GM19193 (cell line): ENCODE results near the gene CSRP2.

ENCODE experiments used
- POLR2A ChIP-seq: IDR thresholded peaks from 4 replicates; pipeline ENCODE4 v1.6.1; 2011; ENCODE audit not compliant: insufficient read depth, insufficient read length; ENCODE audit errors: extremely low read depth

CSRP2 gene

DNA sequence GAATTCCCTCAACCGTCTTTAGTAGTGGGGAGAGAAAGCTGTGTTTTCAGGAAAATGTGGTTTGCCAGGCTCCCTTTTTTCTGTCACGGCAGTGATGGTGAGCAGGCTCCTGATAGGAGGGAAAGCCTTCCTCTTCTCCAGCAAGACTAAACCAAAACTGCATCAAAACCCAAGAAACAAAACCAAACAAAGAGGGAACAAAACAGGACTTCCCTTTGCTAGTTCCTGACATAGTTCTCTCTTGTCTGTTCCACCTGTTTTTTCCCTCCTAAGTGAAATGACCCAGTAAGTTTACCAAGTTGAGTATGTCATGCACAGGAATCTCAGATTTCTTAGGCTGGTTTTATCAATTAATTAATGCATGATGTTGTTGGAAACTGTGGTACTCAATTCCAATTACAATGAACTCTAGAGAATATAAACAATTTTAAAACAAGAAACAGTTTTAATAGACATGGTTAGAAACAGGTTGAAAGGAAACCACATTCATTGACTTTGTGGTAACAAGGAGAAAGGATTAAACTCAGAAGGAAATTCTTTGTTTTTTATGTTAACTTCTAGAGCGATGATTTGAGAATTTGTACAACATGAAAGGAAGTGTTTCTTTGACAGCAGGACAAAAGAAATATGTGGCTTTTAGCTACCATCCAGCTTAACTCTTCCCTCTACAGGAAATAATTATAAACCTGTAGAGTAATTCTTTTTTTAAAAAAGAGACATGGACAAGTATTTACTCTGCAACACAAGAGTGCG, 23.0 kb upstream of the CSRP2 start:
- TF ChIP-seq POLR2A, result no peak

DNA sequence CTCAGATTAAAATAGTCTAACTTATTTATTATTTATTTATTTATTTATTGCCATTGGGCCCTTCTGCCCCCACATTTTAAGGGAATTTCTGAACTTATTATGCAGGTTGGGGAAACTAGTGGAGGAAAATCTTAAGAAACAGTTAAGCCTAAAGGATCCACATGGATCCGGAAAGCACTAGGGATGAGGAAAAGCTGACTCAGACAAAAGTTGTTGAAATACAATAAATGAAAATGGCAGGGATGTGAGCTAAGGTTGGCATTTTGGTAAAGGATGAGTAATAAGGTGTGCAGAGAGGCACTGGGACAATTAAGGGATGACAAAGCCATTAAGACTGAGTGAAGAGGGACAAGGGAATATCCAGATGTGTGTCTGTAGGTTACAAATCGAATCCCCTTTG, 20.7 kb upstream of the CSRP2 start:
- TF ChIP-seq POLR2A, result no peak

DNA sequence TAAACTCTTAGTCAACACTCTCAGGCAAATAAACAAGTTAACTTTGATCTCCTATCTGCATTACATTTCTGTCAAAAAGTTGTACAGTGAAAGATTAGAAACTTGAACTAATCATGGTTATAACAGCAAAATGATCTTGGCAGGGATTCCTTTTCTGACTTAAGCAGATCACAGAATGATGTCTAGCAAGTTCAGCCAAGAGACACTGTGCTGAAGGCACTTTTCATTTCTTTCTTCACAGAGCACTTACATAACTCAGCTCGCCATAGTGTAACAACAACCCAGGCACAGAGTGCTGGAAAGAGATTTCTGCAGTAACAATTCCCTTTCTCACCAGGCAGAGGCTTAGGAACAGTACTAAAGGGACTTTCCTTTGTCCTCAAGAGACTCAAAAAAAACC, 19.6 kb upstream of the CSRP2 start:
- TF ChIP-seq POLR2A, result no peak

DNA sequence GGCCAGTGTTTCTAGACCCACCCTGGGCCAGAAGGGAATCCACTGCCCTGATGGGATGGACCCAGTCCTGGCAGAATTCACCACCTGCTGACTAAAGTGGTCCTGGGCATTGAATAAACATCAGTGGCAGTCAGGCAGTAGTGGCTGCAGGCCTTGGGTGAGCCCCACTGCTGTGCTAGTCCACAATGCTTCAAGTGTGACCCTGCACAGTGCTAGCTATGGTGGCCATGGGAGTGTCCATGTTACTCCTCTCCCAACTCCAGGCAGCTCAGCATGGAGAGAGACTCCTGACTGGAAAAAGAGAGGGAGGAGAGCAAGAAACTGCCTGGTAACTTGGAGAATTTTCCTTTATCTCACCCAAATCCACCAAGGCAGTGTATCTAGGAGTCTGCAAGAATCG, 17.5 kb upstream of the CSRP2 start:
- no peak for TF ChIP-seq POLR2A

DNA sequence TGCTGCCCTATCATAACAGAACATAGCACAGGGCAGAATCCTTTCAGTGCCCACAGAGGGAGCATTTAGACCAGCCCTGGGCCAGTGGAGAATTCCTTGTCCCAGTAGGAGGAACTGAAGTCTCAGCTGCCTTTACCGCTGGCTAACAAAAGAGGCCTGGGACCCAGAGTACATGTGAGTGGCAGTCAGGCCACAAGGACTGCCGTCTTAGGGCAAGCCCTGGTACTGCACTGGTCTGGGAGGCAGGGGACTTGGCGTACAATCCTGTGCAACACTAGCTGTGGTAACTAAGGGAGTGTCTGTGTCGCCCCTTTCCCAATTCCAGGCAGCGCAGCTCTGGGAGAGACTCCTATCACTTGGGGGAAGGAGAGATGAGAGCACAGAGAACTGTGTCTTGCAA, 17.0 kb upstream of the CSRP2 start:
- TF ChIP-seq POLR2A, result no peak

DNA sequence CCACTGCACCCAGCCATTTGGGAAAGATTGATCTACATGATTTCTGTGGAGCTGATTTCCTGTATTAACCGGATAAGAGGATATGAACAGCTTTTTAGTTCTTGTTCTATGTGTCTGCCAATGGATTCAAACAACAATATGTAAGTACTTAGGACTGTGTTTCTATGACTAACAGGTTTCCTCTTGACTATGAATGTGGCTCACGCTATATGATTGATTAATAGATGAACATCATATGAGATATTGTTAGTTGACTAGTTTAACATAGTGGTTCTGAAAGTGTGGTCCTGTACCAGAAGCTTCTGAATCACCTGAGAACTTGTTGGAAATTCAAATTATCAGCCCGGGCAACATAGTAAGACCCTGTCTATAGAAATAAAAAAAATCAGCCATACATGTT, 12.8 kb upstream of the CSRP2 start:
- TF ChIP-seq POLR2A, result no peak

DNA sequence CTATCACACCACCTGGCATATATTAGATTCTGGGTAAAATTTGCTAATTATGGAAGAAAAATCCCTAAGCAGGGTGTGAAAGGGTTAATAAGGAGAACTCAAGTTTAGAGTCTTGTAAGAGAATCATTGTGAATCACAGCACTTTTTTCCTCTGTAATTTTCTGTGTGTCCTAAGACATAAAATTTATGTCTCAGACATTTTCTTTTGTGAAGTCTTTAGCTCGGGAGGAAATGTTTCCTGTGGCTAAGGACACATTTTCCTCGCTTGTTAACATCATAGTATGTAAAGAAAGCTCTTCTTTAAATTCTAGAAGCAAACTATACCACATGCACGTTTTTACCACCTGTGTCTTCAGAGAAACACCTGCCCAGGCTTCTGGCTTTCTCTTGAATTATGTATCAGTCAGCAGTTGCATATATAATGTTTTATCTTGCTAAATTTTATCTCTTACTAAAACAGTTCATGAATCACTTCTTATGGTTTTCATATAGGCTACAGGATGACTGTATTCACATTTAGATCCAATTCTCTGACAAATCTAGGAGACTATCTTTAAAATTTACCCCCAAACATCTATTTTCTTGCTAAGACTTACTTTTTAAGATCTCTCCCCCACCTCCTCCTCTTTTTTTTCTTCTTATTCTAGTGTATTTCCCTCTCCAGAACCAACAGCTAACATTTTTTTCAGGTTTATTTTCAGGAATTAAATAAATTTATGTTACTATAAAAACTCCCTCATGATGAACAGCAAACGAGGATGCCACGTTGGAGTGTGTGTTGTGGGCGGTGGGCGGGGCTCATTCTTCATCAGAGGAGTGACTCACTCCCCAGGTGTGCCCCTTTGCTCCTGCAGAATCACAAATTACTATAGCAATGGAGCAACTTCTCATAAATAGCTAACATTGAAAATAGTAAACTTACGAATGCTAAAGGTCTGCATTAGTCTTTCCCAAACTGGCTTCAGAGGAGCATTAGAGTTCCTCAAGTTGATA, 11.6 kb upstream of the CSRP2 start:
- no peak for TF ChIP-seq POLR2A

DNA sequence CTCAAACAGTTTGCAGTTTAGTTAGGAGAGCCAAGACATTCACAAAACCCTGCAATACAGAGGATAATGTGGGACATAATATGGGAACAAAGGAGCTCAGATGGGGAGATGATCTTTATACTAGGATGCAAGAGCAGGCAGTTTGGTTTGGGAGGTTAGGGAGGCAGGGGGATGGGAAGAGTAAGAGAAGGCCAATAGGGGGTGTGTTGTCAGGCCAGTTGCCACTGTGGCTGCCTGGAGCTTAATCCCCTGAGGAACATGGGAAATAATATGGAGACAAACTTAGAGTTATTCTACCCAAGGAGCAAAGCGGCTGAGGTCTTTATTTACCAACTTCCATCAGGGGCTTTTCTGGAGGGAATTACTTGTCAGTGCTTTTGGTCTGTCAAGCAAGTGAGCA, 10.0 kb upstream of the CSRP2 start:
- TF ChIP-seq POLR2A, result no peak

DNA sequence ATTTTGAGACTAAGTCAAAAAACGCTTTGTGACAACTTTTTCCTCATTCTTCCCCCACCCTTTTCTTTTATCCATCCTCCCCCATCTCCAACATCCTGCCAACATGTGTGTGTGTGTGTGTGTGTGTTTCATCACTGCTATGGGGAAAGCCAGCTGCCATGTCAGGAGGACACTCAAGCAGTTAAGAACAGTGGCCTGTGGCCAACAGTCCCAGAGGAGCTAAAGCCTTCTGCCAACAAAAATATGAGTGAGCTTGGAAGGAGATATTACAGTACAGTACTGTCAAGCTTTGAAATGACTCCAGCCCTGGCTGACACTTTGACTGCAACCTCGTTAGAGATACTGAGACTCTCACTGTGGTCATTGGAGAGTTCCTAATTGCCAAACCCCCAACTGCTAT, 5.0 kb upstream of the CSRP2 start:
- TF ChIP-seq POLR2A, result no peak

DNA sequence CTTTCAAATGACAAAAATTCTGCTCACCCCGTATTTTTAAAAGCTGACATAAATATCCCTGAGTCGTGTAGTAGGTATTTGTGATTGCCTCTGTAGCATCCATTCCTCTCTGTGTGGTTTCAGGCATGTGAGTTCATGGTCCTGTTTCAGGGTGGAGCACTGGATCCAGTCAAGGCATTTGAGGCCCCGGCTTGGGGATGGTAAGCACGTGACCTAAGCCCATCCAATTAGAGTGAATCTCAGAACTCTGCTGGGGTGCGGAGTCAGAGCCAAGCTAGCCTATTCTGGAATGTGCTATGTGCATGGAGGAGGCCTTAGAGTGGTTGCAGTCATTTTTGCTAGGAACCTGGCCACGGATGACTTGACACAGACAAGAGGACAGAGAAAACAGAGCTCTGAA, 4.3 kb upstream of the CSRP2 start:
- no peak for TF ChIP-seq POLR2A

DNA sequence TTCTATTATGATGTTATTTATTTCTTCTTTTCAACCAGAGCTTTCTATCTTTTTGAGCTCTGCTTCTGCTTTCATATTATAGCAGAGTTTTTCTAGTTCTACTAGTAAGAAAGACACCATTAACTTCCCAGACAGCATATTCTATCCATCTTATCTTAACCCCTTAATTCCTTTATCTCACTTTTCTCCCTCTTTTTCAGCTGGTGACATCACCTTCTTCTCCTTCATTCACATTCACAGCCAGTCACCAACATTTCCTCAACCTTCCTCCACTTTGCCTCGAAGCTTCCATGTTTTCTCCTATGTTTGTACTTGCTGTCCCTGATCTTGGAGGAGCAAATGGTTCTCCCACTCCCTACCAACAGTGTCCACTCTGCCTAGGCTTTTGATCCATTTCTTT, 3.5 kb upstream of the CSRP2 start:
- no peak for TF ChIP-seq POLR2A

DNA sequence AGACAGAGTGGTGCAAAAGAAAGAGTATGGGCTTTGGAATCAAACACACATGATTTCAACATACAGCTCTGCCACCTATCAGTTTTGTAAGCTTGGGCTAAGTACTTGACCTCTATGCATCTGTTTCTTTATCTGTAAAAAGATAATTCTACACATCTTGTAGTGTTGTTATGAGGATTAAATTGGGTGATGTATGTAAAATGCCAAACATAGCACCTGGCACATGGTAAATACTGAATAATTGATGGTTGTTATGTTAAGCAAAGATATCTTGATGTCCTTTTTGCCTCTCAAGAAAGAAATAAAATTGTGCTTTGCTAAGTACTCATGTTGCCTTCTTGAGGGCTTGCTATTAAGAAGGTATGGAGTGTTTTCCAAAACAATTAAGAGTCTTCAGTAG, 2.3 kb upstream of the CSRP2 start:
- no peak for TF ChIP-seq POLR2A

DNA sequence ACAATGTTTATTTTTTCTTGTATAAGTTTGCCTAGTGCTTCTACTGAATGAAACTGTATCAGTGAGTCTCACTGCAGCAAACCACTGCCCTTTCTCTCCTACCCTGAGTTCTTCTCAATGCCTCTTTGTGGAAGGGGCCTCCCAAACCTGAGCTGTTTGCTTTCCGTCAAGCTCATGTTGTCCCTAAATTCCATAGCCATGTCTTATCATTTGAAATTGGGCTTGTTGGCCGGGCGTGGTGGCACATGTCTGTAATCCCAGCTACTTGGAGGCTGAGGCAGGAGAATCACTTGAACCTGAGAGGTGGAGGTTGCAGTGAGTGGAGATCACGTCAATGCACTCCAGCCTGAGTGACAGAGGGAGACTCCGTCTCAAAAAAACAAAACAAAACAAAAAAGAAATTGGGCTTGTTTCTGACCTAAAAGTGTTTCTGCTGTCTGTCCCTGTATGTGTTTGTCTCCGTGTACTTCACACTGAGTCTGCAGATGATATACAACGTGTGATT, 1.8 kb upstream of the CSRP2 start:
- TF ChIP-seq POLR2A, result no peak

DNA sequence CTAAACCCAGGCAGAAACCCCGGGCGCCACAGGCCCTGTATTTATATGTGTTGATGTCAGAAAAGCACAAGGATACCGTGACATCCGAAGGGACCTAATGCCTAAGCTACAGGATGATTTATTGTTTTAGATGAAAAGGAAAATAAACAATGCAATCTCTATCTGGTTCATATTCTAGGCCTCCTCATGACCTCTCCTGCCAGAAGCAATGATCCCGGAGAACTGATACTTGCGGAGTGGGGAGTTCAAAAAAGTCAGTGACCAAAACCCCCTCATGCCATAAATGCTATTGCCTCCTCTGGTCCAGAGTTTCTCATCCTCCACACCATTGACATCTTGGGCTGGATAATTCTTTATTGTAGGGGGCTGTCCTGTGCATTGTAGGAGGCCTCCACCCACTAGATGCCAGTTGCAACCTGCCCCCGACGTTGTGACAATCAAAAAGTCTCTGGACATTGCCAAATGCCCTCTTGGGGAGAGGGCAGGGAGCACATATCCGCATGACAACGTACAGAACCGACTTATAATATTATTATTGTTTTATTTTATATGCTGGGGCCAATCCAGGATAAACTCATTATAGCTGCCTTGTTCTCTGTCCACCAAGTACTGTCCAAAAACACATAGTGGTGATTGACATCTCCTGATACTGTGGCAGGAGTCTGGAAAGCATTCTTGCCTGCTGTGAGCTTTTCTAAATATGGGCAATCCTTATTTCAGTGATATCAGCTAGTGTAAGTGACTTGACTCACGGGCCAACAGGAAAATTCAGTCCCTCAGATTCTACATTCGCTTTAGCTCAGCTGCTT, 1.1 kb upstream of the CSRP2 start:
- no peak for TF ChIP-seq POLR2A
